GM21529 (cell line): ENCODE measurements around the gene UQCC2.

Source experiments
- ATAC-seq: cut with Tn5 transposase; IDR thresholded peaks from one replicate; pipeline ENCODE4 v1.9.1; 2021; ENCODE audit not compliant: unreplicated experiment

UQCC2 gene

DNA sequence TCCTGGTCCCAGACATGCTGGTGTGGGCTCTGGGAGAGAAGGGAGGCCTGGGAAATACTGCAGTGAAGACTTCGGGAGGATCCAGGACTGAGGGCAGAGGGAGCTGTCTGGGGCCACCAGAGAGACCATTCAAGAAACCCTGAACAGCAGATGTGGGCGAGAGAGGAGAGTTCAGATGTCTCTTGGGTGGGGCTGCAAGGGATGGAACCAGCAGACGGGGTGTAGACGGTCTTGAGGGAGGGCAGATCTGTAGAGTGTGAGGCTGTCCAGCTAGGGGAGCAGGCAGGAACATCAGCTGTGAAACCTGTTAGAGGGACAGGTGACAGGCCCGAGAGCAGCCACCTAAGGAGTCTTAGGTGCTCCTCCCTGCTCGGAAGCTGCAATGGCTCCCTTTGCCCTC is 51.5 kb downstream of the UQCC2 start:
- ATAC-seq, result no peak

DNA sequence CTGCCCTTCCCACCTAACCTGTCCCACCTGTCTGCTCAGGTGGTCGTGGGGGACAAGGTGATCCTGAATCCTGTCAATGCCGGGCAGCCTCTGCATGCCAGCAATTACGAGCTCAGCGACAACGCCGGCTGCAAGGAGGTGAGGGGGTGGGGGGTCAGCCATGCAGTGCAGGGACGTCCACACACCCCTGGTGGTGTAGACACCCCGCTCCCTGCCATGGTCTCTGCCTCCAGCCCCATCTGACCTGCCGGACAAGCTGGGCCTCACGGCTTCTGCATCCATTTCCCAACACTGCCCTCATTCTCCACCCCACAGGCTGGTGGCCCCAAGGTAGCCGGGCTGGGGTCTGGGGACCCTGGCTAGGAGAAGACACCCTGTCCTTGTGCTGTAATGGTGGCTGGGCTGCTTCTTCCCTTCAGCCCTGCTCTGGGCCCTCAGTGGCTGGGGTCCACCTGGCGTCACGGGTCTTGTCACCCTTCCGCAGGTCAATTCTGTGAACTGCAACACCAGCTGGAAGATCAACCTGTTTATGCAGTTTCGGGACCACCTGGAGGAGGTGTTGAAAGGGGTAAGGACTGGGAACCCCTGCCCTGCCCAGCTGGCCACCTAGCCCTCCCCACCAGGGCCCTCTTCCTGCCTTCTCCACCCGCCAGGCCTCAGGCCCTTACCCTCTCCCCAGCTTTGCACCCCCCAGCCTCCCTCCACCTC is 52.4 kb downstream of the UQCC2 start:
- ATAC-seq, result no peak

DNA sequence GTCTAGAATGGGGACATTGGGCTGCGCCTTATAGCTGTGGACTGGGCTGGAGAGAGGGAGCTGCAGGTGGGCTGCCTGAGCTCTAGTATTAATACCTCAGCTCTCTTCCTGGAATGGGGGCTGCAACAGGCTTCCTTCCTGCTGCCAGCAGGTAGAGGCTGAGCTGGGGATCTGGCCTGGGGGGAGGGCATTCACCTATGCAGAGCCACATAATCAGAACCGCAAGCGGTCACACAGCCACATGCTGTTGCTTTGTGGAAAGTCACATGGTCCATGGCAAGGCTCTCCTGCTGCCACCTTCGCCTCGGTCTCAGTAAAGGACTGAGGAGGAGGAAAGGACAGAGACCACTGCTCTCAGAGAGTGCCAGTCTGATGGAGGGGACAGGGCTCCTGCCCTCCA is 54.7 kb downstream of the UQCC2 start:
- no peak for ATAC-seq

DNA sequence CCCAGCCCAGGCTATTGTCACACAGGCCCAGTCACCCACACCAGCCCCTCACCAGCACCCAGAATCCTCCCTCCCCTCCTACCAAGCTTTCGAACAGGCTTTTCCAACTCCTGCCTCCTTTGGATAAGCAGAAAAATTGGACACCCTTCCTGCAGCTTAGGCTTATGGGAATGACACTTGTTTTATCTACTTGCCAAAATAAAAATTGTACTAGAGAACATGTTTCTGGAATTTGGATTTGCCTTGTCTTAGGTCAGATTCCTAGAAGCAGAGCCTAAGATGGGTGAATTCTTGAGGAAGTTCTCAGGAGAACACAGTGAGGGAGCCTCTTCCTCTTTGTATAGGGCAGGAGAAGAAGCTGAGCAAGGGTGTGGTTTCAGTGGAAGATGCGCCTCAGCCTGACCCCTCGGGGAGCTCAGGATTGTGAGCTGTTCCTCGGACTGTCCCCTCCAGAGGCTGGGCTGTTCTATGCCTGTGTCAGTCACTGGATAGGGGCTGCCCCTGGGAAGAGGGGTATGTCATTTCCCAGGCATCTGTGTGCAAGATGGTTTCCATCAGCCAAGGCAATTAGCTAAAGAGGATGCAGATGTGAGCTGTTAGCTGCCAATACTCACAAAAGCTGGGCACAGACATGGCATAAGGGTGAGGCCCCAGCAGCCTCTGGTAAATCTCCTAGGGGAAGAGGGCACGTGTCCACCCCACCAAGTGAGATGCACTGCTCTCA is 56.5 kb downstream of the UQCC2 start:
- ATAC-seq, result no peak

DNA sequence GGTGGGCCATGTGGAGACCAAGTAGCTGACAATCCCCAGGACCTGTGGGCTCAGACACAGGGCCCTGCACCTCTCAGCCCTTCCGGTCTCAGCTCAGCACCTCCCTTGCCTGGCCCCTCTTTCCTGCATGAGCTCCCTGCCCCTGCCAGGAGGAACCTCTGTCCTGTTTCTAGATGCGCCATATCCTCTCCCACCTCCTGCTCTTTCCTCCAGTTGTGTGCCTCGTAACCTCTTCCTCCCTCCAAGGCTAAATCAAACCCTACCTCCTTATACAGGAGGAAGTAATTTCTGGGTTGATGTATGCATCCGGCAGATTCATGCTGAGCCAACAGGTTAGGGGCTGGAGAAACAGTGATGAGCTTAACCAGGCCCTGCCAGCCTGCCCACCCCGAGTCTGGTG is 59.5 kb downstream of the UQCC2 start:
- ATAC-seq, result no peak

DNA sequence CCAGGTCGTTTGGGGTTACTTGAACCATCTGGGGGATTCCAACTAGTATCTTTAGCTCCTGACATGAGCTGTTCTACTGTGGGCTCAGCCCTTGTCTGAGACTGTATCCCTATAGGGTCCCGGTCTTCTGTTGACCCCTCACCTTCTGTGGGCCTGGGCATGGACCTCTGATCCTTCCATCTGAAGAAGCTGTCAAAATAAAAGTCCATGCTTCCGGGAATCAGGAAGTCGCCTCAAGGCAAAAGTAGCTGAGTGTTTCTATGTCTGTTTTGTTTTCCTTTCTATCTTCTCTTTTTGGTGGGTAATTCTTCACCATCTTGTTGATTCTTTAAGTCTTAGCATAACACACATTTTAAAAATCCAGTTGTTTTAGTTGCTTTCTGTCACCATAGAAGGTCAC is 60.1 kb downstream of the UQCC2 start:
- no peak for ATAC-seq
